ENCODE results near the gene LITAFD.
"Not testable (repeated sequence)": the region's sequence is repeated elsewhere in the genome, so short reads cannot be mapped to it uniquely, and the experiment has no call there.

Gene LITAFD

GRCh38 chr16:8882041-8882617 lies at the start of gene LITAFD:
Gene LITAFD (plus strand): TSS chr16:8882351. CDS start chr16:8884356, 2,005 bp downstream.
- DNase-seq (ENCODE audit: low spot score) = no peak

- no peak for DNase-seq (ENCODE audit: low spot score)
Observed at GRCh38 chr16:8832717-8833105, 49.4 kb upstream of the LITAFD start.

- DNase-seq (ENCODE audit: low spot score) = not testable (repeated sequence)
Observed at GRCh38 chr16:8836797-8837196, 45.4 kb upstream of the LITAFD start.

GRCh38 chr16:8837594-8837993 lies 44.6 kb upstream of the LITAFD start:
- DNase-seq (ENCODE audit: low spot score) = not testable (repeated sequence)

GRCh38 chr16:8842016-8842415 lies 40.1 kb upstream of the LITAFD start:
- not testable (repeated sequence) for DNase-seq (ENCODE audit: low spot score)

- not testable (repeated sequence) for DNase-seq (ENCODE audit: low spot score)
Observed at GRCh38 chr16:8843296-8843695, 38.9 kb upstream of the LITAFD start.

GRCh38 chr16:8845699-8846298 lies 36.4 kb upstream of the LITAFD start:
- no peak for DNase-seq (ENCODE audit: low spot score)

GRCh38 chr16:8846401-8846932 lies 35.7 kb upstream of the LITAFD start:
- no peak for DNase-seq (ENCODE audit: low spot score)

GRCh38 chr16:8847145-8847544 lies 35.0 kb upstream of the LITAFD start:
- no peak for DNase-seq (ENCODE audit: low spot score)

- no peak for DNase-seq (ENCODE audit: low spot score)
Observed at GRCh38 chr16:8847623-8848022, 34.5 kb upstream of the LITAFD start.

- DNase-seq (ENCODE audit: low spot score) = no peak
Observed at GRCh38 chr16:8848231-8848938, 33.8 kb upstream of the LITAFD start.

GRCh38 chr16:8848939-8849391 lies 33.2 kb upstream of the LITAFD start:
- no peak for DNase-seq (ENCODE audit: low spot score)

- DNase-seq (ENCODE audit: low spot score) = no peak
Observed at GRCh38 chr16:8849411-8850011, 32.6 kb upstream of the LITAFD start.

- DNase-seq (ENCODE audit: low spot score) = no peak
Observed at GRCh38 chr16:8850279-8850885, 31.8 kb upstream of the LITAFD start.

- DNase-seq (ENCODE audit: low spot score) = no peak
Observed at GRCh38 chr16:8851761-8852403, 30.3 kb upstream of the LITAFD start.

- DNase-seq (ENCODE audit: low spot score) = no peak
Observed at GRCh38 chr16:8852534-8852933, 29.6 kb upstream of the LITAFD start.

- no peak for DNase-seq (ENCODE audit: low spot score)
Observed at GRCh38 chr16:8853150-8853549, 29.0 kb upstream of the LITAFD start.

- no peak for DNase-seq (ENCODE audit: low spot score)
Observed at GRCh38 chr16:8853611-8854010, 28.5 kb upstream of the LITAFD start.

- DNase-seq (ENCODE audit: low spot score) = no peak
Observed at GRCh38 chr16:8854298-8854948, 27.7 kb upstream of the LITAFD start.

GRCh38 chr16:8855051-8855786 lies 26.9 kb upstream of the LITAFD start:
- DNase-seq (ENCODE audit: low spot score) = no peak

GRCh38 chr16:8855972-8856371 lies 26.2 kb upstream of the LITAFD start:
- no peak for DNase-seq (ENCODE audit: low spot score)

Data from HuH-7 (cell line).